Measurements from ENCODE around the gene MEGF11. TPM values are rescaled to one million over a fixed set of nuclear protein-coding genes. Genes with fewer than 3 reads are reported as not detected.

MEGF11 gene
- total and polyA plus RNA-seq, 7 donors = 0.04 to 0.05 TPM; not detected in 5

DNA sequence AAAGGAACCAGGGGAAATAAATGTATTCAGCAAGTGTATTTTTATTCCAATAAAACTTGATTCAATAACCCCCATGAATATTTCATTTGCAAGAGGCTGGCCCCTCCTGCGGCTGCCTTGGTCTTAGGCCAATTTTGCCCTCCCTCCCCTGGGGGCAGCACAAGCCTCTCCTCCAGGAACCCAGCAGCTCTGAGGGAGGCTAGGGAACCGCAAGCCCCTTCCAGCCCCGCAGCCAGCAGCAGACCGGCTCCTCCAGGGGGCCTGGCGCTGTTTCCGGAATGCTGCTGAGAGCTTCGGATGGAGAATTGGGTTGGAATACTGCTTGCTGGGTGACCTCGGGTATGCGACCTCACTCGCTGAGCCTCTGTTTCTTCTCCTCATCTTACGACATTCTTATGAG lies 234.2 kb downstream of the MEGF11 start:
- 53 to 57% (median 56%) methylated on average over 11 of the region's 11 CpGs for whole genome bisulfite sequencing, 3 donors
- no peaks in the 10 kb centered on the region for H3K9me3 ChIP-seq
- TF ChIP-seq, protein P1, sequence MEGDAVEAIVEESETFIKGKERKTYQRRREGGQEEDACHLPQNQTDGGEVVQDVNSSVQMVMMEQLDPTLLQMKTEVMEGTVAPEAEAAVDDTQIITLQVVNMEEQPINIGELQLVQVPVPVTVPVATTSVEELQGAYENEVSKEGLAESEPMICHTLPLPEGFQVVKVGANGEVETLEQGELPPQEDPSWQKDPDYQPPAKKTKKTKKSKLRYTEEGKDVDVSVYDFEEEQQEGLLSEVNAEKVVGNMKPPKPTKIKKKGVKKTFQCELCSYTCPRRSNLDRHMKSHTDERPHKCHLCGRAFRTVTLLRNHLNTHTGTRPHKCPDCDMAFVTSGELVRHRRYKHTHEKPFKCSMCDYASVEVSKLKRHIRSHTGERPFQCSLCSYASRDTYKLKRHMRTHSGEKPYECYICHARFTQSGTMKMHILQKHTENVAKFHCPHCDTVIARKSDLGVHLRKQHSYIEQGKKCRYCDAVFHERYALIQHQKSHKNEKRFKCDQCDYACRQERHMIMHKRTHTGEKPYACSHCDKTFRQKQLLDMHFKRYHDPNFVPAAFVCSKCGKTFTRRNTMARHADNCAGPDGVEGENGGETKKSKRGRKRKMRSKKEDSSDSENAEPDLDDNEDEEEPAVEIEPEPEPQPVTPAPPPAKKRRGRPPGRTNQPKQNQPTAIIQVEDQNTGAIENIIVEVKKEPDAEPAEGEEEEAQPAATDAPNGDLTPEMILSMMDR (IDR thresholded peaks at IDR 0.05) = no peak
- H3K4me3 ChIP-seq = no peak overlapping the region
- H3K4me1 ChIP-seq = no peaks in the 10 kb centered on the region
- H3K27me3 ChIP-seq (ENCODE audit: insufficient read depth in 3 of 3, low read length in 2 of 3) = peaks cover 0 to 3% (median 0%) of the 10 kb centered on the region in 3 donors
- ATAC-seq = no peak
- DNase-seq = no peak
- intact Hi-C loops (cut with DNase I) = no loop called here
- H3K27ac ChIP-seq = no peak overlapping the region
- H3K36me3 ChIP-seq (ENCODE audit: insufficient read depth in 1 of 2, low read depth in 1 of 2) = no peaks in the 10 kb centered on the region

- Histone ChIP-seq H3K27ac (no peak overlapping the region), H3K9me3 (no peaks in the 10 kb centered on the region), H3K4me3 (no peak overlapping the region), H3K36me3 (ENCODE audit: insufficient read depth in 1 of 2, low read depth in 1 of 2) (no peaks in the 10 kb centered on the region), H3K27me3 (ENCODE audit: insufficient read depth in 3 of 3, low read length in 2 of 3) (peaks cover 0 to 3% (median 0%) of the 10 kb centered on the region in 3 donors), H3K4me1 (no peaks in the 10 kb centered on the region)
- intact Hi-C loops (cut with DNase I) = no loop called here
- TF ChIP-seq, protein P1 (IDR thresholded peaks at IDR 0.05) = no peak
- 84 to 89% (median 87%) methylated on average over 8 of the region's 8 CpGs for WGBS, 3 donors
- DNase-seq (no peak), ATAC-seq (no peak)
Measured at GRCh38 chr15:66018488-66018797, 235.1 kb downstream of the MEGF11 start.

DNA sequence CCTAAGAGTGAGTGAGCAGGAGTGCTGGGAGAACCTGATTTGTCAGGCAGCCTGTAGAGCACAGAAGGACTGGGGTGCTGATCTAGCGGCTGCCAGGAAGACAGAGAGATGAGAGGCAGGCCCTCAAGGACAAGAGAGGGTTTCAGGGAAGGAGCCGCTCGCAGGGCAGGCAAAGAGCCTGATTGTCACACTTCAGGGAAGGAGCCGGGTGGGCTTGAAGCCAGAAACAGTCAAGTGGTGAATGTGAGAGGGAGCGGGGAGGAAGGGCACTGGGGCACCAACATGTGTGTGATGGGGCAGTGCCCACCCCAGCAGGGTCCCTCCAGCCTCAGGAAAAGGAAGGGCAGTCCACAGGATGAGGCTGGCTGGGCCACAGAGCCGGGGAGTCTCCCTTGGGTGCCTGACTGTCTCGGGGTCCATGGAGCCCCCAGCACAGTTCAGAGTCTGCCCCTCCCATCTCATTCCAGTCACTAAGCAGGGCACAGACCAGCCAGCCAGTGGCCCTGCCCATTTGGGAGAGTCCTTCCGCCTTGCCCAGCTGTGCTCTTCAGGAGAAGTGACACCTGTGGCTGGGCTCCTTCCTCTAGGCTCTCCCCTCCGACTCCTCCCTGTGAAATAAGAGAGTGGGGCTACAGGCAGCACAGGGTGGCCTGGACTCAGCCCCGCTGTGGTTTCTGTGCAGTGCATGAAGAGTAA lies 235.6 kb downstream of the MEGF11 start:
- intact Hi-C loops (cut with DNase I) = no loop called here
- ATAC-seq (no peak), DNase-seq (no peak)
- Histone ChIP-seq H3K4me3 (no peak overlapping the region), H3K9me3 (no peaks in the 10 kb centered on the region), H3K36me3 (ENCODE audit: insufficient read depth in 1 of 2, low read depth in 1 of 2) (no peaks in the 10 kb centered on the region), H3K4me1 (no peaks in the 10 kb centered on the region), H3K27ac (no peak overlapping the region), H3K27me3 (ENCODE audit: insufficient read depth in 3 of 3, low read length in 2 of 3) (peaks cover 0 to 3% (median 0%) of the 10 kb centered on the region in 3 donors)
- 81 to 83% (median 81%) methylated on average over 9 to 10 of the region's 10 CpGs for WGBS, 3 donors
- TF ChIP-seq, protein P1 (IDR thresholded peaks at IDR 0.05) = no peak

DNA sequence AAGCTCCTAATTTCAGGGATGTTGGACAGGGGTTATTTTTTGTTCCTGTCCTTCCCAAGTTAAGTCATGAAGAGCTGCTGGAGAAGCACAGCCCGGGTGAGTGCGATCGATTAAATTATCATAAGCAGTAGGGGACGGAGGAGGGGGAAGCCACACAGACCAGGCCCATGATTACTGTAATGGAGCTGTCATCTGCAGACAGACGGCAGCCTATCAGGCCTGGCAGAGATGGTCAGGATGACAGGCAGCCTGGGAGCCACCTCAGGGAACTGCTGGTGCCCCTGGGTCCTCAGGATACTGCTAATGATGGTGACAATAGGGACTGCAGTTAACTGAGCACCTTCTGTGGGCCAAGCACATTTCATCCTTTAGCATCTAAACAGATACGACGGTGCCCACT lies 236.6 kb downstream of the MEGF11 start:
- no peaks in the 10 kb centered on the region for H3K9me3 ChIP-seq
- peaks cover 0 to 3% (median 0%) of the 10 kb centered on the region in 3 donors for H3K27me3 ChIP-seq (ENCODE audit: insufficient read depth in 3 of 3, low read length in 2 of 3)
- no peak overlapping the region for H3K4me3 ChIP-seq
- intact Hi-C loops (cut with DNase I) = no loop called here
- no peak for DNase-seq
- 71 to 76% (median 74%) methylated on average over 7 of the region's 7 CpGs for WGBS, 3 donors
- no peaks in the 10 kb centered on the region for H3K36me3 ChIP-seq (ENCODE audit: insufficient read depth in 1 of 2, low read depth in 1 of 2)
- TF ChIP-seq, protein P1 (IDR thresholded peaks at IDR 0.05) = no peak
- H3K4me1 ChIP-seq = no peaks in the 10 kb centered on the region
- ATAC-seq = no peak
- H3K27ac ChIP-seq = no peak overlapping the region

- H3K9me3 ChIP-seq = no peaks in the 10 kb centered on the region
- TF ChIP-seq, protein P1 (IDR thresholded peaks at IDR 0.05) = no peak
- ATAC-seq (no peak), DNase-seq (no peak)
- H3K27me3 ChIP-seq (ENCODE audit: insufficient read depth in 3 of 3, low read length in 2 of 3) = peaks cover 0 to 3% (median 0%) of the 10 kb centered on the region in 3 donors
- no peaks in the 10 kb centered on the region for H3K4me1 ChIP-seq
- intact Hi-C loops (cut with DNase I) = no loop called here
- H3K4me3 ChIP-seq = no peak overlapping the region
- no peaks in the 10 kb centered on the region for H3K36me3 ChIP-seq (ENCODE audit: insufficient read depth in 1 of 2, low read depth in 1 of 2)
- no peak overlapping the region for H3K27ac ChIP-seq
- whole genome bisulfite sequencing, 3 donors = 48 to 55% (median 54%) methylated on average over 5 of the region's 5 CpGs
Measured at GRCh38 chr15:66016199-66016598, 237.4 kb downstream of the MEGF11 start.
